ENCODE measurements around the gene ASTL. TPM values are rescaled to one million over a fixed set of nuclear protein-coding genes. Genes with fewer than 3 reads are reported as not detected.

The ASTL gene
- total and polyA plus RNA-seq, 4 donors = not detected

- Histone ChIP-seq H3K27me3 (ENCODE audit: control insufficient read depth in 4 of 4, insufficient read depth in 4 of 4, low read length in 3 of 4) (no peaks in the 10 kb centered on the region), H3K4me3 (ENCODE audit: low read depth in 1 of 3, low read length in 3 of 3) (no peak overlapping the region), H3K4me1 (ENCODE audit: control insufficient read depth in 4 of 4, insufficient read depth in 4 of 4, low read length in 3 of 4) (no peaks in the 10 kb centered on the region), H3K36me3 (ENCODE audit: control insufficient read depth in 4 of 4, insufficient read depth in 3 of 4, low read depth in 1 of 4, low read length in 3 of 4) (no peaks in the 10 kb centered on the region), H3K9me3 (ENCODE audit: control insufficient read depth in 4 of 4, low read length in 3 of 4) (no peaks in the 10 kb centered on the region), H3K9ac (ENCODE audit: low read depth in 1 of 2, low read length in 2 of 2) (no peak overlapping the region), H3K27ac (ENCODE audit: low read depth in 1 of 2, low read length in 2 of 2) (no peak overlapping the region)
- DNase-seq (ENCODE audit: low spot score) = no peak
- TF ChIP-seq, protein P1, sequence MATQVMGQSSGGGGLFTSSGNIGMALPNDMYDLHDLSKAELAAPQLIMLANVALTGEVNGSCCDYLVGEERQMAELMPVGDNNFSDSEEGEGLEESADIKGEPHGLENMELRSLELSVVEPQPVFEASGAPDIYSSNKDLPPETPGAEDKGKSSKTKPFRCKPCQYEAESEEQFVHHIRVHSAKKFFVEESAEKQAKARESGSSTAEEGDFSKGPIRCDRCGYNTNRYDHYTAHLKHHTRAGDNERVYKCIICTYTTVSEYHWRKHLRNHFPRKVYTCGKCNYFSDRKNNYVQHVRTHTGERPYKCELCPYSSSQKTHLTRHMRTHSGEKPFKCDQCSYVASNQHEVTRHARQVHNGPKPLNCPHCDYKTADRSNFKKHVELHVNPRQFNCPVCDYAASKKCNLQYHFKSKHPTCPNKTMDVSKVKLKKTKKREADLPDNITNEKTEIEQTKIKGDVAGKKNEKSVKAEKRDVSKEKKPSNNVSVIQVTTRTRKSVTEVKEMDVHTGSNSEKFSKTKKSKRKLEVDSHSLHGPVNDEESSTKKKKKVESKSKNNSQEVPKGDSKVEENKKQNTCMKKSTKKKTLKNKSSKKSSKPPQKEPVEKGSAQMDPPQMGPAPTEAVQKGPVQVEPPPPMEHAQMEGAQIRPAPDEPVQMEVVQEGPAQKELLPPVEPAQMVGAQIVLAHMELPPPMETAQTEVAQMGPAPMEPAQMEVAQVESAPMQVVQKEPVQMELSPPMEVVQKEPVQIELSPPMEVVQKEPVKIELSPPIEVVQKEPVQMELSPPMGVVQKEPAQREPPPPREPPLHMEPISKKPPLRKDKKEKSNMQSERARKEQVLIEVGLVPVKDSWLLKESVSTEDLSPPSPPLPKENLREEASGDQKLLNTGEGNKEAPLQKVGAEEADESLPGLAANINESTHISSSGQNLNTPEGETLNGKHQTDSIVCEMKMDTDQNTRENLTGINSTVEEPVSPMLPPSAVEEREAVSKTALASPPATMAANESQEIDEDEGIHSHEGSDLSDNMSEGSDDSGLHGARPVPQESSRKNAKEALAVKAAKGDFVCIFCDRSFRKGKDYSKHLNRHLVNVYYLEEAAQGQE (IDR thresholded peaks at IDR 0.05) = no peak
- TF ChIP-seq RXRA (IDR thresholded peaks at IDR 0.05) (no peak), HNF4G (IDR thresholded peaks at IDR 0.05) (no peak)
- WGBS = 91% methylated on average over 4 of the region's 4 CpGs
These were observed 44.8 kb downstream of the ASTL start for GRCh38 chr2:96093528-96093927.

DNA sequence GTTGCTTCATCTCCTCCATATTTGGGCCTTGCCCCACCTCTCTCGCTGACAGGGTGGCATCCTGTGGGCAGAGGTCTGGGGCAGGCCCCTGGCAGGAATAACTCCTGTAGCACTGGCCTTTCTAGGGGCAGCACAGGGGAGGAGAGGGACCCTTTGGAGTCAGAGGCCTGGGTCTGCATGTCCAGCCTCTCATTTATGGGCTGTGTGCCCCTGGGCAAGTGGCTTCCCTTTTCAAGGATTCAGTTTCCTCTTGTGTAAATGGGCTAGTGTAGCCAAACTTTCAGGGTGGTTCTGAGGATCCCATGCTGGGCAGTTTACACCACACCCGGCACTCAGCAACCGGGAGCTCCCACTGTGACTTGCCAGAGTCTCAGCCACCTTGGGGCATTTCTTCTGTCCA lies 45.4 kb downstream of the ASTL start:
- H3K36me3 ChIP-seq (ENCODE audit: control insufficient read depth in 4 of 4, insufficient read depth in 3 of 4, low read depth in 1 of 4, low read length in 3 of 4) = no peaks in the 10 kb centered on the region
- TF ChIP-seq HNF4A (conservative IDR thresholded peaks at IDR 0.05) (no peak), JUND (IDR thresholded peaks at IDR 0.05) (no peak)
- H3K27ac ChIP-seq (ENCODE audit: low read depth in 1 of 2, low read length in 2 of 2) = no peak overlapping the region
- no peaks in the 10 kb centered on the region for H3K9me3 ChIP-seq (ENCODE audit: control insufficient read depth in 4 of 4, low read length in 3 of 4)
- no peak overlapping the region for H3K4me3 ChIP-seq (ENCODE audit: low read depth in 1 of 3, low read length in 3 of 3)
- no peak overlapping the region for H3K9ac ChIP-seq (ENCODE audit: low read depth in 1 of 2, low read length in 2 of 2)
- H3K4me1 ChIP-seq (ENCODE audit: control insufficient read depth in 4 of 4, insufficient read depth in 4 of 4, low read length in 3 of 4) = no peaks in the 10 kb centered on the region
- no peaks in the 10 kb centered on the region for H3K27me3 ChIP-seq (ENCODE audit: control insufficient read depth in 4 of 4, insufficient read depth in 4 of 4, low read length in 3 of 4)
- WGBS = 89% methylated on average over 3 of the region's 3 CpGs
- DNase-seq (ENCODE audit: low spot score) = no peak

GRCh38 chr2:96092573-96092877 lies 45.8 kb downstream of the ASTL start:
- Histone ChIP-seq H3K4me1 (ENCODE audit: control insufficient read depth in 4 of 4, insufficient read depth in 4 of 4, low read length in 3 of 4) (no peaks in the 10 kb centered on the region), H3K4me3 (ENCODE audit: low read depth in 1 of 3, low read length in 3 of 3) (no peak overlapping the region), H3K27me3 (ENCODE audit: control insufficient read depth in 4 of 4, insufficient read depth in 4 of 4, low read length in 3 of 4) (no peaks in the 10 kb centered on the region), H3K9ac (ENCODE audit: low read depth in 1 of 2, low read length in 2 of 2) (no peak overlapping the region), H3K27ac (ENCODE audit: low read depth in 1 of 2, low read length in 2 of 2) (no peak overlapping the region), H3K9me3 (ENCODE audit: control insufficient read depth in 4 of 4, low read length in 3 of 4) (no peaks in the 10 kb centered on the region), H3K36me3 (ENCODE audit: control insufficient read depth in 4 of 4, insufficient read depth in 3 of 4, low read depth in 1 of 4, low read length in 3 of 4) (no peaks in the 10 kb centered on the region)
- 97% methylated on average over 4 of the region's 4 CpGs for WGBS
- TF ChIP-seq, protein P2, sequence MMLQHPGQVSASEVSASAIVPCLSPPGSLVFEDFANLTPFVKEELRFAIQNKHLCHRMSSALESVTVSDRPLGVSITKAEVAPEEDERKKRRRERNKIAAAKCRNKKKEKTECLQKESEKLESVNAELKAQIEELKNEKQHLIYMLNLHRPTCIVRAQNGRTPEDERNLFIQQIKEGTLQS (IDR thresholded peaks at IDR 0.05) = no peak
- TF ChIP-seq NR2F2 (IDR thresholded peaks at IDR 0.05) (no peak), JUND (IDR thresholded peaks at IDR 0.05) (no peak), HNF4G (IDR thresholded peaks at IDR 0.05) (no peak), FOXA1 (IDR thresholded peaks at IDR 0.05) (no peak), ZBTB33 (IDR thresholded peaks at IDR 0.05) (no peak), EGR1 (IDR thresholded peaks at IDR 0.05; ENCODE audit: low read depth in 2 of 2) (no peak), FOXA2 (IDR thresholded peaks at IDR 0.05) (no peak), RXRA (IDR thresholded peaks at IDR 0.05) (no peak), TAF1 (conservative IDR thresholded peaks at IDR 0.05) (no peak), CTCF (IDR thresholded peaks at IDR 0.05; ENCODE audit: low read depth, low read length, missing input control) (no peak), HNF4A (conservative IDR thresholded peaks at IDR 0.05) (no peak), SP1 (IDR thresholded peaks at IDR 0.05) (no peak), GABPA (IDR thresholded peaks at IDR 0.05 in 1 of 2, conservative IDR thresholded peaks at IDR 0.05 in 1 of 2) (no peak), YY1 (IDR thresholded peaks at IDR 0.05) (no peak), RAD21 (IDR thresholded peaks at IDR 0.05) (no peak)
- TF ChIP-seq, protein P1 (IDR thresholded peaks at IDR 0.05) = no peak
- TF ChIP-seq, protein P3, sequence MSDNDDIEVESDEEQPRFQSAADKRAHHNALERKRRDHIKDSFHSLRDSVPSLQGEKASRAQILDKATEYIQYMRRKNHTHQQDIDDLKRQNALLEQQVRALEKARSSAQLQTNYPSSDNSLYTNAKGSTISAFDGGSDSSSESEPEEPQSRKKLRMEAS (IDR thresholded peaks at IDR 0.05) = no peak
- no peak for DNase-seq (ENCODE audit: low spot score)

Measured in liver (tissue), 9 donors.